Coronary artery (tissue), 2 donors: ENCODE results near the gene TUBB4A.

Source experiments
- DNase-seq: peaks from one replicate; pipeline ENCODE4 v3.0.0-alpha.2; 2017; ENCODE audit warnings: low spot score
- H3K27ac ChIP-seq, 2 donors: fragments of 200-600 bp; sonication (generic); one replicate each; pipeline ENCODE4 v1.5.1; 2016 to 2019
- H3K4me3 ChIP-seq: fragments of 200-600 bp; sonication (generic); 2 replicates; pipeline ENCODE4 v1.5.1; 2016; ENCODE audit warnings: mild to moderate bottlenecking, moderate library complexity
- CTCF ChIP-seq: fragments of 200-600 bp; sonication (generic); IDR thresholded peaks from one replicate; pipeline ENCODE4 v1.5.1; 2019; ENCODE audit warnings: antibody characterized with exemption

TUBB4A gene

GRCh38 chr19:6475321-6476108 is 26.6 kb downstream of the TUBB4A start:
- peak overlapping the region; percentile 21 for H3K4me3 ChIP-seq
- no peak for DNase-seq
- H3K27ac ChIP-seq = no peak overlapping the region
- no peak for TF ChIP-seq CTCF

- H3K4me3 ChIP-seq = no peak overlapping the region
- DNase-seq = no peak
- H3K27ac ChIP-seq = no peak overlapping the region
- no peak for TF ChIP-seq CTCF
Measured at GRCh38 chr19:6473647-6474046, 28.5 kb downstream of the TUBB4A start.

GRCh38 chr19:6472713-6473112 is 29.4 kb downstream of the TUBB4A start:
- TF ChIP-seq CTCF = no peak
- no peak for DNase-seq
- Histone ChIP-seq H3K27ac (no peak overlapping the region), H3K4me3 (no peak overlapping the region)

GRCh38 chr19:6471076-6471475 is 31.0 kb downstream of the TUBB4A start:
- no peak for DNase-seq
- H3K4me3 ChIP-seq = no peak overlapping the region
- TF ChIP-seq CTCF = no peak
- no peak overlapping the region for H3K27ac ChIP-seq

- H3K4me3 ChIP-seq = no peak overlapping the region
- no peak overlapping the region for H3K27ac ChIP-seq
- TF ChIP-seq CTCF = no peak
Measured at GRCh38 chr19:6470173-6470572, 31.9 kb downstream of the TUBB4A start.

GRCh38 chr19:6467384-6467783 is 34.7 kb downstream of the TUBB4A start:
- no peak for TF ChIP-seq CTCF
- Histone ChIP-seq H3K27ac (no peak overlapping the region), H3K4me3 (no peak overlapping the region)
- no peak for DNase-seq

More at GRCh38 chr19:6470173-6470572, 31.9 kb downstream of the TUBB4A start:
- no peak for DNase-seq

- no peak for TF ChIP-seq CTCF
Measured at GRCh38 chr19:6466526-6467248, 35.4 kb downstream of the TUBB4A start.

More at GRCh38 chr19:6466526-6467248, 35.4 kb downstream of the TUBB4A start:
- H3K27ac ChIP-seq = no peak overlapping the region
- no peak for DNase-seq
- no peak overlapping the region for H3K4me3 ChIP-seq
